ENCODE data around the gene AVEN.

GRCh38 chr15:33859992-33860545 lies 178.9 kb downstream of the AVEN start:
- TF ChIP-seq CTCF (optimal IDR thresholded peaks at IDR 0.05 in 1 of 3, IDR thresholded peaks at IDR 0.05 in 1 of 3, conservative IDR thresholded peaks at IDR 0.05 in 1 of 3; ENCODE audit: extremely low read depth in 1 of 3, insufficient read depth in 2 of 3, low read length in 3 of 3) (no peak), EZH2 (IDR thresholded peaks at IDR 0.05; ENCODE audit: low read length) (no peak)
